HuH-7 (cell line): Measurements from ENCODE around the gene ACTA1.
A peak's percentile ranks its signal among the peaks of the same experiment; 100 is the strongest.
"Not testable (repeated sequence)": the region's sequence is repeated elsewhere in the genome, so short reads cannot be mapped to it uniquely, and the experiment has no call there.

Experiments
- DNase-seq: peaks from one replicate; pipeline ENCODE4 v3.0.0; 2011; ENCODE audit warnings: low spot score

ACTA1 gene

GRCh38 chr1:229440851-229441537 is 7.1 kb upstream of the ACTA1 start:
- no peak for DNase-seq

GRCh38 chr1:229438021-229438420 is 4.1 kb upstream of the ACTA1 start:
- DNase-seq, result no peak

- no peak for DNase-seq
Measured at GRCh38 chr1:229437443-229437842, 3.5 kb upstream of the ACTA1 start.

GRCh38 chr1:229436201-229436600 is 2.3 kb upstream of the ACTA1 start:
- no peak for DNase-seq

GRCh38 chr1:229434641-229435051 is 752 bp upstream of the ACTA1 start:
- DNase-seq, result no peak

GRCh38 chr1:229433364-229434004 is 410 bp downstream of the ACTA1 start:
- no peak for DNase-seq

- no peak for DNase-seq
Measured at GRCh38 chr1:229432905-229433304, 989 bp downstream of the ACTA1 start.

GRCh38 chr1:229432116-229432461 is 1.8 kb downstream of the ACTA1 start:
- DNase-seq, result no peak

- DNase-seq, result no peak
Measured at GRCh38 chr1:229431284-229432115, 2.4 kb downstream of the ACTA1 start.

- peak; percentile 51 for DNase-seq
Measured at GRCh38 chr1:229430761-229431283, 3.1 kb downstream of the ACTA1 start.

- no peak for DNase-seq
Measured at GRCh38 chr1:229428256-229428655, 5.6 kb downstream of the ACTA1 start.

GRCh38 chr1:229427572-229427971 is 6.3 kb downstream of the ACTA1 start:
- no peak for DNase-seq

- DNase-seq, result no peak
Measured at GRCh38 chr1:229425564-229426159, 8.2 kb downstream of the ACTA1 start.

- DNase-seq, result peak; percentile 52
Measured at GRCh38 chr1:229420765-229421164, 13.1 kb downstream of the ACTA1 start.

- no peak for DNase-seq
Measured at GRCh38 chr1:229420224-229420623, 13.7 kb downstream of the ACTA1 start.

GRCh38 chr1:229418586-229418985 is 15.3 kb downstream of the ACTA1 start:
- DNase-seq, result not testable (repeated sequence)

GRCh38 chr1:229412810-229413209 is 21.1 kb downstream of the ACTA1 start:
- not testable (repeated sequence) for DNase-seq

- DNase-seq, result no peak
Measured at GRCh38 chr1:229412056-229412455, 21.8 kb downstream of the ACTA1 start.

GRCh38 chr1:229411434-229412055 is 22.3 kb downstream of the ACTA1 start:
- no peak for DNase-seq

- DNase-seq, result no peak
Measured at GRCh38 chr1:229410692-229411433, 23.0 kb downstream of the ACTA1 start.

GRCh38 chr1:229410370-229410691 is 23.6 kb downstream of the ACTA1 start:
- DNase-seq, result no peak
